Peyer's patch (tissue), 4 donors: ENCODE measurements around the gene MAPKBP1.

Source experiments
- CTCF ChIP-seq, 6 experiments: fragments of 450-650 bp in 4 of 6; fragments of 200-600 bp in 2 of 6; sonication (generic) in 1 of 6; IDR thresholded peaks; one replicate each; pipeline ENCODE4 v1.5.1; 2017 to 2019; ENCODE audit warnings: antibody characterized with exemption in 6 of 6, mild to moderate bottlenecking in 3 of 6, moderate library complexity in 1 of 6
- POLR2A ChIP-seq, 2 donors: fragments of 450-650 bp; IDR thresholded peaks; one replicate each; pipeline ENCODE4 v1.5.1; 2017; ENCODE audit warnings: antibody characterized with exemption in 2 of 2, mild to moderate bottlenecking in 2 of 2, moderate library complexity in 2 of 2

GRCh38 chr15:41791547-41791937 lies 17.3 kb downstream of the MAPKBP1 start:
- TF ChIP-seq CTCF (IDR thresholded peaks at IDR 0.05) (no peak), POLR2A (IDR thresholded peaks at IDR 0.05) (no peak)
